Measurements from ENCODE around the gene ZNF827. TPM values are rescaled to one million over a fixed set of nuclear protein-coding genes. Genes with fewer than 3 reads are reported as not detected.

Gene ZNF827
- total RNA-seq, 1 donor = 16.3 TPM

DNA sequence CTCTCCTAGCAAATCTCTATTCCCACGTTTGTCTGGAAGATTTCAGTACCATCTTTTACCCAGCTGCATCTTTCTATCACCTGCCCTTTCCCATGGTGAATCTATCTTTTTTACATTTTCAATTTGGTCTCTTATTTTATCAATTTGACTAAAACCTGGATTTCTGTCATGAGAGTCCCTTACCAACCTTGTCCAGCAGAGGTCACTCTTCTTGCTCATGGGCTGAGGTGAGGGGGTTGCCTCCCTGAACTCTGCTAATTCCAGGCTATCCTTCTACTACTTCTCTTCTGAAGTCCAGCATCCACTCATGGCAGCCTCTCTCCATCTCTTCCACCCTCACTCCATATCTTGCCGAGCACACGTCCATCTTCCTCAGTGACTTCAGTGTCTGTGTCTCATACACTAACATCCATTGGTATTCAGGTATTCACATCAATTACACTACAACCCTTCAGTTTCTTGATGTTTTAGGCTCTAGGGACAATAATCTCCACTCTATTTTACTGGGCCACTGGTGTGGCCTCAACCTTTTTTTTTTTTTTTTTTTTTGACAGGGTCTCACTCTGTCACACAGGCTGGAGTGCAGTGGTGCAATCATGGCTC lies 17.8 kb upstream of the ZNF827 start:
- Histone ChIP-seq H4K20me1 (ENCODE audit: insufficient read depth, low read length) (no peaks in the 10 kb centered on the region), H2AFZ (ENCODE audit: low read length) (no peak overlapping the region), H3K79me2 (ENCODE audit: insufficient read depth, low read length) (no peaks in the 10 kb centered on the region), H3K4me1 (ENCODE audit: insufficient read depth, low read length) (peaks cover 4% of the 10 kb centered on the region), H3K27me3 (ENCODE audit: insufficient read depth, low read length) (no peaks in the 10 kb centered on the region), H3K4me3 (ENCODE audit: insufficient read depth, low read length) (no peak overlapping the region), H3K36me3 (ENCODE audit: insufficient read depth, low read length) (no peaks in the 10 kb centered on the region), H3K27ac (ENCODE audit: low read depth, low read length) (no peak overlapping the region), H3K9me3 (ENCODE audit: low read depth, low read length) (no peaks in the 10 kb centered on the region), H3K4me2 (ENCODE audit: insufficient read depth, low read length) (no peak overlapping the region)
- DNase-seq (ENCODE audit: insufficient read length, low spot score, missing footprints) = peak; percentile 23
- TF ChIP-seq, protein P1, sequence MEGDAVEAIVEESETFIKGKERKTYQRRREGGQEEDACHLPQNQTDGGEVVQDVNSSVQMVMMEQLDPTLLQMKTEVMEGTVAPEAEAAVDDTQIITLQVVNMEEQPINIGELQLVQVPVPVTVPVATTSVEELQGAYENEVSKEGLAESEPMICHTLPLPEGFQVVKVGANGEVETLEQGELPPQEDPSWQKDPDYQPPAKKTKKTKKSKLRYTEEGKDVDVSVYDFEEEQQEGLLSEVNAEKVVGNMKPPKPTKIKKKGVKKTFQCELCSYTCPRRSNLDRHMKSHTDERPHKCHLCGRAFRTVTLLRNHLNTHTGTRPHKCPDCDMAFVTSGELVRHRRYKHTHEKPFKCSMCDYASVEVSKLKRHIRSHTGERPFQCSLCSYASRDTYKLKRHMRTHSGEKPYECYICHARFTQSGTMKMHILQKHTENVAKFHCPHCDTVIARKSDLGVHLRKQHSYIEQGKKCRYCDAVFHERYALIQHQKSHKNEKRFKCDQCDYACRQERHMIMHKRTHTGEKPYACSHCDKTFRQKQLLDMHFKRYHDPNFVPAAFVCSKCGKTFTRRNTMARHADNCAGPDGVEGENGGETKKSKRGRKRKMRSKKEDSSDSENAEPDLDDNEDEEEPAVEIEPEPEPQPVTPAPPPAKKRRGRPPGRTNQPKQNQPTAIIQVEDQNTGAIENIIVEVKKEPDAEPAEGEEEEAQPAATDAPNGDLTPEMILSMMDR (IDR thresholded peaks at IDR 0.05; ENCODE audit: extremely low read depth, low read depth, low read length) = peak; percentile 88

DNA sequence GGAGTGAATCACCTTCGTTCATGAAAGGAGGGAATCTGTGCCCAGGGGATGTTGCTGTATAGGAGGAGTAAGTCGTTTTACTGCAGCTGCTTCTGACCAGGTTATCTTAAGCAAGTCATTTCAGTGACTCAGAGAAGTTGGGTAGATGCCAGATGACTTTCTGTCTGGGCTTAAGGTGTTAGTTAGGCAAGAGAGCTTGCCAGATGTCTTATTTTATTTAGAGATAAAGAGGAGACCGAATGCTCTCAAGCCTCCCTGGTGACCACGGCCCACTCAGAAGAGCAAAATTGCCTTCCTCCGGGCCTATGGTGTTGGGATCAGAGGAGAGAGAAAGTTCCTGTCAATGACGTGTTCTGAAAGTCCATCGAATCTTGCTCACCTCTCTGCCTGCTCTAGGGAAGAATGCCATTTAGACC lies 16.3 kb upstream of the ZNF827 start:
- TF ChIP-seq, protein P1 (IDR thresholded peaks at IDR 0.05; ENCODE audit: extremely low read depth, low read depth, low read length) = no peak
- no peaks in the 10 kb centered on the region for H3K9me3 ChIP-seq (ENCODE audit: low read depth, low read length)
- peak overlapping the region; percentile 34 for H3K4me2 ChIP-seq (ENCODE audit: insufficient read depth, low read length)
- no peaks in the 10 kb centered on the region for H3K36me3 ChIP-seq (ENCODE audit: insufficient read depth, low read length)
- H2AFZ ChIP-seq (ENCODE audit: low read length) = no peak overlapping the region
- no peak overlapping the region for H3K4me3 ChIP-seq (ENCODE audit: insufficient read depth, low read length)
- H3K27me3 ChIP-seq (ENCODE audit: insufficient read depth, low read length) = no peaks in the 10 kb centered on the region
- peak; percentile 58 for DNase-seq (ENCODE audit: insufficient read length, low spot score, missing footprints)
- no peaks in the 10 kb centered on the region for H4K20me1 ChIP-seq (ENCODE audit: insufficient read depth, low read length)
- peak overlapping the region; percentile 4 for H3K27ac ChIP-seq (ENCODE audit: low read depth, low read length)
- no peaks in the 10 kb centered on the region for H3K79me2 ChIP-seq (ENCODE audit: insufficient read depth, low read length)
- peaks cover 4% of the 10 kb centered on the region for H3K4me1 ChIP-seq (ENCODE audit: insufficient read depth, low read length)

DNA sequence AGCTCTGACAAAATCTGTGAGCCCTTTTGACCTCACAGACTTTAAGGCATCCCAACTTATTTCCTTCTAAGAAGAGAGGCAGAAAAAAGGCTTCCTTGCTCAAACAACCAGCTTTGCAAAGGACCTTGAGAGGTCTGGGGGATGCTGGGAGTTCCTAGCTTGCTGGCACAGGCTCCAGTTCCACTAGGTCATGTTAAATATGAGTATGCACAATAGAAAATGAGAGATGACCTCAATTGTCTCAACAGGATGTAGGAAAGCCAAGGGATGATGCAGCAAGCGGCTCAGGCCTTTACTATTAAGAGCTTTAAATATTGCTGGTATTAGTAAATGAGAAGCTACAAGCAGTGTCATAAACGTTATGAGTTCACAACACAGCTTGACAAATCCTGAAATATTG lies 13.3 kb upstream of the ZNF827 start:
- H3K36me3 ChIP-seq (ENCODE audit: insufficient read depth, low read length) = no peaks in the 10 kb centered on the region
- no peak overlapping the region for H3K4me2 ChIP-seq (ENCODE audit: insufficient read depth, low read length)
- DNase-seq (ENCODE audit: insufficient read length, low spot score, missing footprints) = no peak
- H2AFZ ChIP-seq (ENCODE audit: low read length) = no peak overlapping the region
- H3K4me3 ChIP-seq (ENCODE audit: insufficient read depth, low read length) = no peak overlapping the region
- H3K4me1 ChIP-seq (ENCODE audit: insufficient read depth, low read length) = peaks cover 4% of the 10 kb centered on the region
- TF ChIP-seq, protein P1 (IDR thresholded peaks at IDR 0.05; ENCODE audit: extremely low read depth, low read depth, low read length) = no peak
- no peaks in the 10 kb centered on the region for H3K79me2 ChIP-seq (ENCODE audit: insufficient read depth, low read length)
- no peaks in the 10 kb centered on the region for H4K20me1 ChIP-seq (ENCODE audit: insufficient read depth, low read length)
- no peaks in the 10 kb centered on the region for H3K27me3 ChIP-seq (ENCODE audit: insufficient read depth, low read length)
- no peak overlapping the region for H3K27ac ChIP-seq (ENCODE audit: low read depth, low read length)
- H3K9me3 ChIP-seq (ENCODE audit: low read depth, low read length) = no peaks in the 10 kb centered on the region

DNA sequence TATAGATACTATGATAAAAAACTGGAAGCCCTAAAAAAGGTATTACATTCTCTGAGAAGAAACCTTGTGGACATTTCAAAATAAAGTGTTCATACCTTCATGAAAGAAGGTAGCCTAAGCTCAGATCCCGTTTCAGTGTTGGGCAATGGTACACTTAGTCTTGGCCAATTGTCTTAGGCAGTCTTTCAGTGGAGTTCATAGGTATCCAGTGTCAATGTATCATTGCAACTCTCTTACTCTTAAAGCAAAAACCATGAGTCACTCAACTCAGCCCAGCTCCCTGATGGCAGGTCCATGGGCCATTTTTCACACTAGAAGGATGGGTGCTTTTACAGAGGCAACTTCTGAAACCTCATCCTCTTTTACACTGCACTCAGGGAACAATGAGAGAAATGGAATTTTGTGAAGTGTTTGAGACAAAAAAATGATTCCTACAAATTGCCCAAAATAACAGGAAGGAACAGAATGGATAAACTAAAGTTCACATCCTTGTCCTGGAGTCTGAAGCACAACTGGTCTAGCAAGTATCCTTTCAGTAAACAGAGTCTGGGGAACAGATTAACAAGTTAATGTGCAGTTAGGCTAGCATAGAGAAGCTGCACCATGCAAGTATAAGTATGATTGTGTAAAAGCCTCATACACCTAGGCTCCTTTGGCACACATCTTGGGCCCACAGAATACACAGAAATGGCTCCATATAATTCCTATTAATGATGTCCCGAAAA lies 7.0 kb upstream of the ZNF827 start:
- H3K36me3 ChIP-seq (ENCODE audit: insufficient read depth, low read length) = no peaks in the 10 kb centered on the region
- H3K27ac ChIP-seq (ENCODE audit: low read depth, low read length) = no peak overlapping the region
- no peaks in the 10 kb centered on the region for H3K9me3 ChIP-seq (ENCODE audit: low read depth, low read length)
- no peaks in the 10 kb centered on the region for H3K79me2 ChIP-seq (ENCODE audit: insufficient read depth, low read length)
- TF ChIP-seq, protein P1 (IDR thresholded peaks at IDR 0.05; ENCODE audit: extremely low read depth, low read depth, low read length) = no peak
- H3K4me2 ChIP-seq (ENCODE audit: insufficient read depth, low read length) = no peak overlapping the region
- no peaks in the 10 kb centered on the region for H4K20me1 ChIP-seq (ENCODE audit: insufficient read depth, low read length)
- no peak for DNase-seq (ENCODE audit: insufficient read length, low spot score, missing footprints)
- H3K27me3 ChIP-seq (ENCODE audit: insufficient read depth, low read length) = no peaks in the 10 kb centered on the region
- no peak overlapping the region for H2AFZ ChIP-seq (ENCODE audit: low read length)
- no peaks in the 10 kb centered on the region for H3K4me1 ChIP-seq (ENCODE audit: insufficient read depth, low read length)
- H3K4me3 ChIP-seq (ENCODE audit: insufficient read depth, low read length) = no peak overlapping the region

Measured in osteoblast (primary cell).